Epithelial cell of alveolus of lung (primary cell): ENCODE results near the gene IRF6. TPM values are rescaled to one million over a fixed set of nuclear protein-coding genes. Genes with fewer than 3 reads are reported as not detected.

Experiments used
- total RNA-seq: library from RNA; depleted of rRNA; stranded (reverse); fragments of >200 nt; gene quantifications from 2 replicates; pipeline ENCODE4 v1.2.1, GENCODE V29; 2015

Gene IRF6
- 1.1 and 5.4 TPM in 2 replicates for total RNA-seq

GRCh38 chr1:209805875-209806760 lies at the start of gene IRF6:
Gene IRF6, minus strand, starts transcription at chr1:209806142. Its CDS starts 4,729 bp downstream, at chr1:209801413.

DNA sequence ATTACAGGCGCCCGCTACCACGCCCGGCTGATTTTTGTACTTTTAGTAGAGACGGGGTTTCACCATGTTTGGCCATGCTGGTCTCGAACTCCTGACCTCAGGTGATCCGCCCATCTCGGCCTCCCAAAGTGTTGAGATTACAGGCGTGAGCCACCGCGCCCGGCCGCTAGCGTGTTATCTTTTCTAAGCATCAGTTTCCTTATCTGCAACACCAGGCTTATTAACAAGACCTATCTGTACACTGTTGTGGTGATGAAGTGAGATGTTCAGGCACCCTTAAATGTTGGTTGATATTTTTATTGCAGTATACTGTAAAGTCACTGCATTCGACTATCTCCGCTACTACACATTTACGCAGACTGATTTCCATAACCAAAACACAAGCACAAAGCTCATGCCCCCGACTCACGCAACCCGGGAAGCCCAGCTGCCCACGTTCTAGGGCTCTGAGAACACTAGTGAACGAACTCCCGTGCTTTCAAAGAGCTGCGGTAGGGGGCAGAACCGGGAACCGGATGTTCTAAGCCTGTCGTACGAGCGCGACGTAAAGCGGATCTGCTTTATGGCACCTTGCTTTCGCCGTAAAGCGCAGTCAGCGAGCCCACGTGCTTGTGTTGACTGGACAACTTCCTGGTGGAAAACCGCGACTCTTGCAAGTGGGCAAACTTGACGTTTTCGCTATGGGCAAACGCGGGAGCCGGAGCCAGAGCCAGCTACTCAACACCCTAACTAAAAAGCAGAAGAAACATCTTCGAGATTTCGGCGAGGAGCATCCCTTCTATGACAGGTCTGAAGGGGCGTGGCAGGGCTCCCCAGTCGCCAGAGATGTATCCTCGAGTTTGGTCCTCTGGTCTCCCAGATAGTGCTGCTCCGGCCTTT lies 21.7 kb upstream of the IRF6 start, which contains the start of gene UTP25:
Gene UTP25 (plus strand): TSS at position 589 of the 879 bp plus-strand sequence. CDS start 92 bp downstream, at position 681.

DNA sequence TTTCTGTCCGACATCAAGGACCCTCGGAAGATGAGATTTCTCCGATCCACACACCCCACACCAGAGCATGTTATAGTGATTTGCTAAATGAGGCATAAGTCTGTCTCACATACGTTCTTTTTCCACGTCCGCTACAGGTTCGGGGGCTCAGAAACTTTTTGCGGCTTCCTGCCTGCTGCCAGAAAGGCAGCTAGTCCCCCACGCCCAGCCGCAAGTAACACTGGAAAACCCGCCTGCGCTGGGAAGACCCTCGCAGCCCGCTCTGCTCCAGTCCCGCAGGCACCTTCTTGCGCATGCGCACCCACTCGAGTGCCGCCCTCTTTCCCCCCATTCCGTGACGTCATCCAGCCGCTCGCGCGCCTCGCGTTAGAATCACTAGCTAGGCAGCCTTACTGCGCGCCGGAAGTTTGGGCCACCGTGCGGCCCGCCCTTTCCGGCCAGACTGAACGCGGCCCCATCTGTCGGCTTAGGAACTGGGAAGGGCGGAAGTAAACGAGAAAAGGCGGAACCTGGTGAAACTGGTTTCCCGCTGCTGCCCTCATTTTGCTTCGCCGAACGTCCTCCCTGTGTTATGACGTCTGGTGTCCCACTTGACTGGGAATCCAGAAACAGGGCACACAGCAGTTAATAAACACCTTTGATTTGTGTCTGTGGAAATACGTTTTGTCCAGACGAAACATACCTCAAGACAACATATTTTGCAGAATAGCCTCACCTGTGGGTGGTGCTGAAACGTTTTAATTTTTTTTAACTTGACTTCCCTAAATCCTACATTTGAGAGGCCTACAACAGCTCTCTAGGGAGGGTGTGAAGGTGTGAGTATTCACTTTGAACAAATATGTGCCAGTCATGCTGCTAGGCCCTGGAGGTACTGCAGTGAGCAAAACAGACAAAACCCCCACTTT lies 21.4 kb downstream of the IRF6 start, which contains the start of gene C1orf74:
Gene C1orf74 (minus strand): TSS at position 295 of the 905 bp plus-strand sequence. CDS start 925 bp downstream, outside the sequence.

DNA sequence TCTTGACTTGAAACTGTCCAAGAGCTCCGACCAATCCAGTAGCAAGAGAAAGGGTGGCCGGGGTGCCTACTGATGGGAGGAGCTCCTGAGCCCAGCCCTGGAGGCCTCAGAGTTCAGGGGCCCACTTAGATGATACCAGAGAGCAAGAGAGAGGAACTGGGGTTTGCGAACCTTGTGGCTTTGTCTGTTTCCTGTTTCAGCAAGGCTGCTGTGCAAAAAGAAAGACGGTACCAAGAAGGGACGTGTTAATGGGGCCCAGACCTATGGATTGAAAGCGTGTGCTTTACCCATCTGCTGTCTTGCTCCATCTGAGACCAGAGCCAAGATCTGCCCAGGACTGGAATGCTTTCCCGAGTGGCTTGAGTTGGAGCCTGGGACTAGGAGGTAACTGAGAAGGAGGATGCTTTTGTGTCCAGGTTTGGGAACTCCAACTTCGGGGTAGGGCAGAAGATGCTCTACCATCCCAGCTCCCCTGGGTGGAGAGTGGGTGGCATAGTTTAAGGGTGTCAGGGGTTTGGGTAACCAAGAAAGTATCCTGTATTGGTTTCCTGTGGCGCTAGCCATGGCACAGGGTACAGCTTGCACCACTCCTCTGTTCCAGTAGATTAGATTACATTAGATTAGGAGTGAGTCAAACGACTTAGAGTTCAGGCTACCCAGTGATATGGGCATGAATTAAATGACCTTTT lies 49.9 kb downstream of the IRF6 start, which contains the start of gene TRAF3IP3:
Gene TRAF3IP3 (plus strand): TSS at position 128 of the 689 bp plus-strand sequence. CDS start 3,987 bp downstream, outside the sequence.

Other genes starting within 250 kb of the IRF6 start
- 3.0 and 10.1 TPM in 2 replicates for gene CAMK1G, start 222.4 kb downstream of the IRF6 start, total RNA-seq
- gene LAMB3, start 153.7 kb downstream of the IRF6 start, total RNA-seq: 4.8 and 35.4 TPM in 2 replicates
- gene G0S2, start 130.7 kb downstream of the IRF6 start, total RNA-seq: 26.1 and 34.6 TPM in 2 replicates
- 40.5 and 168 TPM in 2 replicates for gene HSD11B1, start 101.3 kb downstream of the IRF6 start, total RNA-seq
- 0.26 TPM in 1 of 2 replicates, not detected in the other for gene TRAF3IP3, start 50.1 kb downstream of the IRF6 start, total RNA-seq
- 2.5 and 3.2 TPM in 2 replicates for gene C1orf74, start 21.6 kb downstream of the IRF6 start, total RNA-seq
- gene UTP25, start 21.8 kb upstream of the IRF6 start, total RNA-seq: 3.3 and 5.7 TPM in 2 replicates
- 0.26 and 0.48 TPM in 2 replicates for gene SYT14, start 132.1 kb upstream of the IRF6 start, total RNA-seq